Fibroblast of lung (primary cell): ENCODE measurements around the gene ZNF79.

Experiments used
- EZH2 ChIP-seq: IDR thresholded peaks from 2 replicates; pipeline ENCODE4 v1.5.1; 2012; ENCODE audit warnings: low read length, control low read depth, mild to moderate bottlenecking; ENCODE audit errors: missing control alignments
- TF ChIP-seq, protein P1 (sequence below), 2 donors: IDR thresholded peaks in 1 of 2; conservative IDR thresholded peaks in 1 of 2; 1 replicate in 1 of 2; 2 replicates in 1 of 2; pipeline ENCODE4 v1.5.1; 2011 to 2012; ENCODE audit warnings: low read length in 2 of 2, control low read depth in 1 of 2, inconsistent platforms in 1 of 2, low read depth in 1 of 2, mild to moderate bottlenecking in 1 of 2

DNA sequence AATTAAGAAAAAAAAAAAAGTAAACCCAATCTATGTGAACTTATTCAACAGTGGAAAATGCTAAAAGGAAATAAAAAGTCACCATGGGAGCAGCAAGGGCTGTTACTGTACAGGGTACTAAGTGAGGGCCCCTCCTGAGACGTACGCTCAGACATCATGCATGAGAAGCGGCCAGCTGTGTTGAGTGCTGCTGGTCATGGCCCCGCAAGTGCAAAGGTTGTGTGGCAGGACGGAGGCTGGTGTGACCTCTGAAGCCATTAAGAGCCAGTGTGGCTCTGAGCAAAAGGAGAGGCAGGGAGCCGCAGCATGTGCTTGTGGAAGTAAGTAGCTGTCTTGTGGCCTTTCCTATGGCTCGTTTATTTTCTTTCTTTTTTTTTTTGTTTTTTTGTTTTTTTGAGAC is 3.1 kb upstream of the ZNF79 start:
- TF ChIP-seq, protein P1, sequence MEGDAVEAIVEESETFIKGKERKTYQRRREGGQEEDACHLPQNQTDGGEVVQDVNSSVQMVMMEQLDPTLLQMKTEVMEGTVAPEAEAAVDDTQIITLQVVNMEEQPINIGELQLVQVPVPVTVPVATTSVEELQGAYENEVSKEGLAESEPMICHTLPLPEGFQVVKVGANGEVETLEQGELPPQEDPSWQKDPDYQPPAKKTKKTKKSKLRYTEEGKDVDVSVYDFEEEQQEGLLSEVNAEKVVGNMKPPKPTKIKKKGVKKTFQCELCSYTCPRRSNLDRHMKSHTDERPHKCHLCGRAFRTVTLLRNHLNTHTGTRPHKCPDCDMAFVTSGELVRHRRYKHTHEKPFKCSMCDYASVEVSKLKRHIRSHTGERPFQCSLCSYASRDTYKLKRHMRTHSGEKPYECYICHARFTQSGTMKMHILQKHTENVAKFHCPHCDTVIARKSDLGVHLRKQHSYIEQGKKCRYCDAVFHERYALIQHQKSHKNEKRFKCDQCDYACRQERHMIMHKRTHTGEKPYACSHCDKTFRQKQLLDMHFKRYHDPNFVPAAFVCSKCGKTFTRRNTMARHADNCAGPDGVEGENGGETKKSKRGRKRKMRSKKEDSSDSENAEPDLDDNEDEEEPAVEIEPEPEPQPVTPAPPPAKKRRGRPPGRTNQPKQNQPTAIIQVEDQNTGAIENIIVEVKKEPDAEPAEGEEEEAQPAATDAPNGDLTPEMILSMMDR (conservative IDR thresholded peaks at IDR 0.05 in 1 of 2, IDR thresholded peaks at IDR 0.05 in 1 of 2; ENCODE audit: low read depth in 1 of 2, low read length in 2 of 2): no peak
- no peak for TF ChIP-seq EZH2
